Thoracic aorta (tissue), 2 donors: Measurements from ENCODE around the gene MPV17L. TPM values are rescaled to one million over a fixed set of nuclear protein-coding genes. Genes with fewer than 3 reads are reported as not detected.
"Not testable (repeated sequence)": the region's sequence is repeated elsewhere in the genome, so short reads cannot be mapped to it uniquely, and the experiment has no call there.

Experiments used
- ATAC-seq: fragments of 150-250 bp; one replicate; pipeline ENCODE4 v1.8.0; 2017; ENCODE audit warnings: low read depth; ENCODE audit not compliant: insufficient number of reproducible peaks, low FRiP score
- DNase-seq: peaks from one replicate; pipeline ENCODE4 v3.0.0-alpha.2; 2020; ENCODE audit warnings: low spot score
- H3K27ac ChIP-seq, 2 donors: fragments of 200-600 bp; sonication (generic); 1 replicate in 1 of 2; 2 replicates in 1 of 2; pipeline ENCODE4 v1.5.1; 2016; ENCODE audit warnings: mild to moderate bottlenecking in 2 of 2, moderate library complexity in 2 of 2
- H3K27me3 ChIP-seq: fragments of 200-600 bp; sonication (generic); replicated peaks from 2 replicates; pipeline ENCODE4 v1.6.0; 2016; ENCODE audit warnings: mild to moderate bottlenecking; ENCODE audit not compliant: insufficient read depth
- H3K36me3 ChIP-seq: fragments of 200-600 bp; sonication (generic); one replicate; pipeline ENCODE4 v1.5.1; 2016
- H3K4me1 ChIP-seq, 2 donors: fragments of 200-600 bp; sonication (generic); 1 replicate in 1 of 2; 2 replicates in 1 of 2; pipeline versions ENCODE4 v1.5.1 to v1.6.0; 2016; ENCODE audit warnings: low read depth in 2 of 2, mild to moderate bottlenecking in 1 of 2; ENCODE audit not compliant: control insufficient read depth in 1 of 2
- H3K4me3 ChIP-seq: fragments of 200-600 bp; sonication (generic); 2 replicates; pipeline ENCODE4 v1.5.1; 2016; ENCODE audit warnings: mild to moderate bottlenecking
- H3K9me3 ChIP-seq: fragments of 200-600 bp; sonication (generic); 2 replicates; pipeline ENCODE4 v1.5.1; 2016
- total RNA-seq, 2 donors: library from RNA; depleted of rRNA; stranded (reverse); fragments of >200 nt; gene quantifications; one replicate each; pipeline versions ENCODE4 v1.1.0 to v1.2.3, GENCODE V29; 2016
- TF ChIP-seq, protein P1 (sequence below): fragments of 200-600 bp; sonication (generic); IDR thresholded peaks from one replicate; pipeline ENCODE4 v1.5.1; 2019; ENCODE audit warnings: antibody characterized with exemption

The MPV17L gene
- total RNA-seq, 2 donors from 2014 or later = 5.0 to 8.2 TPM

DNA sequence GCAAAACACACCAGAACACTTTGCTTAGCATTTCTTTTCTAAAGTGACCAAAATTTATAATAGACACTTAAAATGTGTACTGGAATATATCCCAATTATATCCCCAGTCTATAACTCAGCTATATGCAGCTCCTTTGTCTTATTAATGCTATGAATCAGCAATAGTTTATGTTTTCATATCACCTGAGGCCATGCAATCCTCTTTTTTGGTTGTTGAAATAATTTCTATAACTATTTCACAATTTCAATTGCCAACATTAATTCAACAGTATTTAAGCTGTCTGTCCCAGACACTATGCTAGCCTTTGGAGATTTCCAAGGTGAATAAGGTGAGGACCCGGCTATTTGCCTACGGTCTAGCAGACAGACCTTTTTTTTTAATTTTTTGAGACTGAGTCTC lies 21.6 kb downstream of the MPV17L start:
- no peak for ATAC-seq
- Histone ChIP-seq H3K9me3 (no peaks in the 10 kb centered on the region), H3K27me3 (no peaks in the 10 kb centered on the region), H3K4me3 (no peak overlapping the region), H3K4me1 (no peaks in the 10 kb centered on the region), H3K27ac (no peak overlapping the region), H3K36me3 (no peaks in the 10 kb centered on the region)
- no peak for DNase-seq
- TF ChIP-seq, protein P1, sequence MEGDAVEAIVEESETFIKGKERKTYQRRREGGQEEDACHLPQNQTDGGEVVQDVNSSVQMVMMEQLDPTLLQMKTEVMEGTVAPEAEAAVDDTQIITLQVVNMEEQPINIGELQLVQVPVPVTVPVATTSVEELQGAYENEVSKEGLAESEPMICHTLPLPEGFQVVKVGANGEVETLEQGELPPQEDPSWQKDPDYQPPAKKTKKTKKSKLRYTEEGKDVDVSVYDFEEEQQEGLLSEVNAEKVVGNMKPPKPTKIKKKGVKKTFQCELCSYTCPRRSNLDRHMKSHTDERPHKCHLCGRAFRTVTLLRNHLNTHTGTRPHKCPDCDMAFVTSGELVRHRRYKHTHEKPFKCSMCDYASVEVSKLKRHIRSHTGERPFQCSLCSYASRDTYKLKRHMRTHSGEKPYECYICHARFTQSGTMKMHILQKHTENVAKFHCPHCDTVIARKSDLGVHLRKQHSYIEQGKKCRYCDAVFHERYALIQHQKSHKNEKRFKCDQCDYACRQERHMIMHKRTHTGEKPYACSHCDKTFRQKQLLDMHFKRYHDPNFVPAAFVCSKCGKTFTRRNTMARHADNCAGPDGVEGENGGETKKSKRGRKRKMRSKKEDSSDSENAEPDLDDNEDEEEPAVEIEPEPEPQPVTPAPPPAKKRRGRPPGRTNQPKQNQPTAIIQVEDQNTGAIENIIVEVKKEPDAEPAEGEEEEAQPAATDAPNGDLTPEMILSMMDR = no peak

DNA sequence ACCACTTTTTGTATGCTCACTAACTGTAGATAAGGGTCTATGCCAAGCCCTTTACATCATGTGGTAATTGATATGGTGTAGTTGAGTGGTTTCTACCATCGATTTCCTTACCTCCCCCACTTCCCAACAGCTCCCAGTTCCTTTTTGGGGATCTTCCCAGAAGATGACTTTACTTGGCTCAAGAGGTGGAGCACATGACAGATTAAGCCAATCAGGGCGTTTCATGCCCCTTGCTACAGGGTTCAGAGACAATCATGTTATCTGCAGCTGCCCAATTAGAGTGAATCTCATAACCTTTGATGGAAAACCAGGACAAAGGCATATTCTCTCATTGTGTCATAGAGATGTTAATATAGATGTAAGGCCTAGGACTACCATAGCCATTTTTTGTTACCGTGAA lies 22.7 kb downstream of the MPV17L start:
- Histone ChIP-seq H3K4me1 (no peaks in the 10 kb centered on the region), H3K27ac (no peak overlapping the region), H3K36me3 (no peaks in the 10 kb centered on the region), H3K9me3 (no peaks in the 10 kb centered on the region), H3K27me3 (no peaks in the 10 kb centered on the region), H3K4me3 (no peak overlapping the region)
- no peak for ATAC-seq
- no peak for DNase-seq
- TF ChIP-seq, protein P1 = no peak

GRCh38 chr16:15421696-15422095 lies 26.1 kb downstream of the MPV17L start:
- H3K9me3 ChIP-seq, H3K27me3 ChIP-seq, H3K36me3 ChIP-seq, H3K27ac ChIP-seq, H3K4me1 ChIP-seq, ATAC-seq, H3K4me3 ChIP-seq, DNase-seq: not testable (repeated sequence)

DNA sequence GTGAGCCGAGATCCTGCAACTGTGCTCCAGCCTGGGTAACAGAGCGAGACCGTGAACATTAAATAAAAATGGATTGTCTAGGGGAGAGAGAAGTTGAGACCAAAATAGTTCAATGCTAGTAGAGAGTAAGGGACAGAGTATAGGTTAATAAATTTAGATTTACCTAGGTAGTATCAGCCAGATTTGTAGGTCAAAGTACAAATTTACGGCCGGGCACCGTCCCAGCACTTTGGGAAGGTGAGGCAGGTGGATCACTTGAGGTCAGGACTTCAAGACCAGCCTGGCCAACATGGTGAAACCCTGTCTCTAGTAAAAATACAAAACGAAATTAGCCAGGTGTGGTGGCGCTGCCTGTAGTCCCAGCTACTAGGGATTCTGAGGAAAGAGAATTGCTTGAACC lies 26.7 kb downstream of the MPV17L start:
- DNase-seq = no peak
- no peaks in the 10 kb centered on the region for H3K9me3 ChIP-seq
- no peaks in the 10 kb centered on the region for H3K4me1 ChIP-seq
- H3K36me3 ChIP-seq = no peaks in the 10 kb centered on the region
- no peaks in the 10 kb centered on the region for H3K27me3 ChIP-seq
- no peak overlapping the region for H3K4me3 ChIP-seq
- no peak for ATAC-seq
- no peak overlapping the region for H3K27ac ChIP-seq
- TF ChIP-seq, protein P1 = no peak

DNA sequence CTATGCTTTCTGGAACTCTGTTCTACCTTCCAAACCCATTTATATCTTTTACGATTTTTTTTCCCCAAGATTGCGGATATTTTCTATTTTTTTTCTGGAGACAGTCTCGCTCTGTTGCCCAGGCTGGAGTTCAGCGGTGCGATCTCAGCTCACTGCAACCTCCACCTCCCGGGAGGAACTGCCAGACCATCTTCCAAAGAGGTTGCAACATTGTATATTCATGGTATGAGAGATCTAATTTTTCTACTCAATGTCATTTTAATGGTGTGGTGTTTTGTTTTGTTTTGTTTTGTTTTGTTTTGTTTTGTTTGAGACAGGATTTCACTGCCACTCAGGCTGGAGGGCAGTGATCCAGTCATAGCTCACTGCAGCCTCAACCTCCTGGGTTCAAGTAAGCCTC lies 30.3 kb downstream of the MPV17L start:
- DNase-seq (no peak), ATAC-seq (no peak)
- peaks cover 0 to 5% of the 10 kb centered on the region in 2 donors for H3K4me1 ChIP-seq
- no peak overlapping the region for H3K27ac ChIP-seq
- H3K36me3 ChIP-seq = no peaks in the 10 kb centered on the region
- H3K4me3 ChIP-seq = no peak overlapping the region
- H3K9me3 ChIP-seq = no peaks in the 10 kb centered on the region
- H3K27me3 ChIP-seq = no peaks in the 10 kb centered on the region
- TF ChIP-seq, protein P1 = no peak

GRCh38 chr16:15426796-15427195 lies 31.2 kb downstream of the MPV17L start:
- peaks cover 0 to 5% of the 10 kb centered on the region in 2 donors for H3K4me1 ChIP-seq
- no peaks in the 10 kb centered on the region for H3K27me3 ChIP-seq
- TF ChIP-seq, protein P1 = no peak
- ATAC-seq = no peak
- no peaks in the 10 kb centered on the region for H3K9me3 ChIP-seq
- DNase-seq = no peak
- H3K36me3 ChIP-seq = no peaks in the 10 kb centered on the region
- no peak overlapping the region for H3K27ac ChIP-seq
- no peak overlapping the region for H3K4me3 ChIP-seq
